K562 (cell line): ENCODE measurements around the gene MBD4. TPM values are rescaled to one million over a fixed set of nuclear protein-coding genes. Genes with fewer than 3 reads are reported as not detected.

Experiments used
- ARID3B ChIP-seq: fragments of 250-450 bp; sonication (Bioruptor Pico); IDR thresholded peaks from 2 replicates; pipeline ENCODE4 v1.4.0; 2020; ENCODE audit warnings: borderline replicate concordance
- BRD9 ChIP-seq: fragments of 450-650 bp; IDR thresholded peaks from 2 replicates; pipeline ENCODE4 v1.6.1; 2018; ENCODE audit warnings: low read depth; ENCODE audit not compliant: partially characterized antibody
- CBX8 ChIP-seq: fragments of 200-600 bp; sonication (generic); IDR thresholded peaks from 2 replicates; pipeline ENCODE4 v1.6.1; 2012; ENCODE audit warnings: borderline replicate concordance, mixed run types, low read depth, mild to moderate bottlenecking, moderate library complexity, mixed read lengths, low read length, control low read depth, inconsistent platforms; ENCODE audit not compliant: poor library complexity, severe bottlenecking; ENCODE audit errors: extremely low read depth
- CC2D1A ChIP-seq: fragments of 450-650 bp; IDR thresholded peaks from 2 replicates; pipeline ENCODE4 v1.6.1; 2017; ENCODE audit warnings: mild to moderate bottlenecking
- DMBX1 ChIP-seq: fragments of 250-450 bp; sonication (Bioruptor Pico); IDR thresholded peaks from 2 replicates; pipeline ENCODE4 v1.8.0; 2022; ENCODE audit warnings: inconsistent platforms, mild to moderate bottlenecking, moderate library complexity, borderline replicate concordance
- ELK1 ChIP-seq: sonication (generic); formaldehyde crosslinking; IDR thresholded peaks from 2 replicates; pipeline ENCODE4 v1.8.1; 2022; ENCODE audit warnings: missing genetic modification reagents
- GABPA ChIP-seq: fragments of 200-800 bp; sonication (Bioruptor generic); conservative IDR thresholded peaks from 2 replicates; pipeline ENCODE4 v1.6.1; 2016; ENCODE audit warnings: low read depth, missing genetic modification characterization, missing compliant biosample characterization
- GTF2A2 ChIP-seq: IDR thresholded peaks from 2 replicates; pipeline ENCODE4 v1.6.1; 2016; ENCODE audit warnings: mild to moderate bottlenecking, missing genetic modification characterization, missing compliant biosample characterization
- HDAC2 ChIP-seq: fragments of 450-650 bp; IDR thresholded peaks from 2 replicates; pipeline ENCODE4 v1.6.1; 2016; ENCODE audit warnings: mild to moderate bottlenecking
- HNRNPH1 ChIP-seq: fragments of 200-400 bp; formaldehyde crosslinking; optimal IDR thresholded peaks from 2 replicates; pipeline ENCODE3; 2017; ENCODE audit warnings: low read depth, mild to moderate bottlenecking, low read length, moderate library complexity
- HOXB6 ChIP-seq: fragments of 250-450 bp; sonication (Bioruptor Pico); IDR thresholded peaks from 2 replicates; pipeline ENCODE4 v1.5.1; 2022; ENCODE audit warnings: mild to moderate bottlenecking, borderline replicate concordance
- KLF16 ChIP-seq: IDR thresholded peaks from 2 replicates; pipeline ENCODE4 v1.6.1; 2016; ENCODE audit warnings: antibody characterized with exemption
- LEF1 ChIP-seq: fragments of 450-650 bp; IDR thresholded peaks from 2 replicates; pipeline ENCODE4 v1.6.1; 2016; ENCODE audit warnings: mild to moderate bottlenecking
- MAFF ChIP-seq: IDR thresholded peaks from 2 replicates; pipeline ENCODE4 v1.6.1; 2012; ENCODE audit warnings: low read length, improper control_type of control experiment
- MCM5 ChIP-seq: fragments of 450-650 bp; IDR thresholded peaks from 2 replicates; pipeline ENCODE4 v1.6.1; 2016; ENCODE audit warnings: low read depth
- MTA3 ChIP-seq: fragments of 450-650 bp; formaldehyde crosslinking; IDR thresholded peaks from 2 replicates; pipeline ENCODE4 v1.6.1; 2017; ENCODE audit warnings: mild to moderate bottlenecking, borderline replicate concordance
- PCBP1 ChIP-seq: fragments of 200-400 bp; formaldehyde crosslinking; IDR thresholded peaks from 2 replicates; pipeline ENCODE4 v1.6.1; 2018; ENCODE audit warnings: mild to moderate bottlenecking, low read depth, low read length; ENCODE audit not compliant: poor library complexity, severe bottlenecking
- PPARD ChIP-seq: fragments of 250-450 bp; sonication (Bioruptor Pico); IDR thresholded peaks from 2 replicates; pipeline ENCODE4 v1.8.0; 2022; ENCODE audit warnings: inconsistent platforms, mild to moderate bottlenecking, moderate library complexity
- SMARCA4 ChIP-seq: fragments of 450-650 bp; IDR thresholded peaks from 2 replicates; pipeline ENCODE4 v1.6.1; 2016
- SMC3 ChIP-seq: conservative IDR thresholded peaks from 2 replicates; pipeline ENCODE4 v1.6.1; 2011; ENCODE audit warnings: low read depth, low read length, improper control_type of control experiment; ENCODE audit not compliant: insufficient read depth
- SNRNP70 ChIP-seq: fragments of 200-400 bp; formaldehyde crosslinking; optimal IDR thresholded peaks from 2 replicates; pipeline ENCODE3; 2017; ENCODE audit warnings: low read depth, low read length
- U2AF1 ChIP-seq: fragments of 200-400 bp; formaldehyde crosslinking; optimal IDR thresholded peaks from 2 replicates; pipeline ENCODE3; 2017; ENCODE audit warnings: mild to moderate bottlenecking, low read depth, low read length, moderate library complexity
- ZC3H11A ChIP-seq: IDR thresholded peaks from 2 replicates; pipeline ENCODE4 v1.6.1; 2012; ENCODE audit warnings: low read depth, low read length, improper control_type of control experiment
- ZFP30 ChIP-seq: fragments of 250-450 bp; sonication (Bioruptor Pico); IDR thresholded peaks from 2 replicates; pipeline ENCODE4 v1.8.0; 2022; ENCODE audit warnings: moderate library complexity, mild to moderate bottlenecking, inconsistent platforms, borderline replicate concordance
- ZNF197 ChIP-seq: fragments of 200-800 bp; sonication (Bioruptor generic); IDR thresholded peaks from 2 replicates; pipeline ENCODE4 v1.6.1; 2016; ENCODE audit warnings: low read depth, missing genetic modification characterization, missing compliant biosample characterization
- ZNF280B ChIP-seq: fragments of 250-450 bp; sonication (Bioruptor Pico); IDR thresholded peaks from 2 replicates; pipeline ENCODE4 v1.5.1; 2021; ENCODE audit warnings: mild to moderate bottlenecking
- ZNF384 ChIP-seq: IDR thresholded peaks from 2 replicates; pipeline ENCODE4 v1.6.1; 2012; ENCODE audit warnings: low read depth, low read length, improper control_type of control experiment
- polyA plus RNA-seq, 8 experiments: library from polyadenylated mRNA; depleted of rRNA in 4 of 8; stranded (reverse) in 5 of 8; unstranded in 3 of 8; fragments of >200 nt; fragmentation: Nextera tagmentation in 2 of 8; fragmentation: Illumina TruSeq in 1 of 8; extraction: Ambion mirVana in 2 of 8; extraction: Trizol in 1 of 8; gene quantifications; 2 replicates each; pipeline versions ENCODE4 v1.2.1 to v1.2.3, GENCODE V29; 2011 to 2014; ENCODE audit warnings: inconsistent platforms in 1 of 8, missing spikeins in 1 of 8
- total RNA-seq, 7 experiments: library from RNA; depleted of rRNA in 6 of 7; stranded (reverse); fragments of >200 nt in 6 of 7; fragmentation: Illumina TruSeq in 2 of 7; extraction: Trizol in 2 of 7; gene quantifications; 2 replicates each; pipeline versions ENCODE4 v1.2.1 to v1.2.3, GENCODE V29; 2011 to 2021; ENCODE audit warnings: low replicate concordance in 1 of 7

The MBD4 gene
- total and polyA plus RNA-seq, 9 of the 15 experiments (the other 6 are each of a cell fraction or from before 2014, with no cell fraction given), result 13.3 to 63.9 (median 39.0) TPM

DNA sequence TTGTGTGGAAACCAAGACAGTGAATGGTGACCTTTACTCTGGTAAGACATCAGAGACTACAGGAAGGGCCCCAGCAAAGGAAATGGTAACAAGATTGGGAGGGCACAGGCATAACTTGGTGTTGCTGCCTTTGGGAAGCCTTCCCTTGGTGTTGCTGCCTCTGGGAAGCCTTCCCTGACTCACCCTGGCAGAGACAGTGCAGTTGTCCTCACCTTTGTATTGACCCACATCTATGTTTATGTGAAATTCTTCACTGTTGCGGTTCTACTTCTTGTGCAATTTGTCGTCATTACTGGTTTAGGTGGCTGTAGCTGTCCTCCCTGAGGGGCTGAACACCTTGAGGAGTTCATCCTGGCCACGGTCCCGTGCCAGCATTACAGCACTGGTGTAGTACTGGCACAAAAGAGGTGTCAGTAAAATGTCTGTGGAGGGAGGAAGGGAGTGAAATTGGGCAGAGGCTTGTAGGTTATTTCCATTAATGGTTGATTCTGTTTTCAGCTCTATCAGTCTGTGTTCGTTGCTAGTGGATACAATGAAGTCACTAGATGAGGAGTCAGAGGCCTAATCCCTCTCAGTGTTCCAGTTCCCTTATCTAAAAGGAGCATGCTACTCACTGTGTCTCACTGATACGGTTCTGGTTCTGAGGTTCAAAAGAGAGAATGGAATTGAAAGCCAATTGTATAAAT lies 21.9 kb upstream of the MBD4 start (continued):
- no peak for TF ChIP-seq ZNF384
- no peak; the same call in 1 of the 2 replicates for TF ChIP-seq ZNF197 (CRISPR knock-in tag)
- TF ChIP-seq CC2D1A, result peak; percentile 86; the same call in 1 of the 2 replicates
- TF ChIP-seq ARID3B (CRISPR knock-in tag), result no peak
- TF ChIP-seq HOXB6 (CRISPR knock-in tag), result no peak
- peak; percentile 91 for TF ChIP-seq KLF16
- no peak for TF ChIP-seq GABPA
- 0 out of 2 replicates have a peak, but pooled peaks have one; percentile 26 for TF ChIP-seq HDAC2
- no peak for TF ChIP-seq BRD9
- TF ChIP-seq PCBP1, result no peak
- TF ChIP-seq ELK1 (CRISPR knock-in tag), result no peak
- no peak for TF ChIP-seq MCM5
- no peak for TF ChIP-seq SNRNP70
- TF ChIP-seq ZNF280B (CRISPR knock-in tag), result no peak
- TF ChIP-seq HNRNPH1, result no peak
- no peak; the same call in 1 of the 2 replicates for TF ChIP-seq MTA3
- TF ChIP-seq GTF2A2 (tag), result no peak
- no peak for TF ChIP-seq MAFF
- peak; percentile 98 for TF ChIP-seq SMARCA4
- no peak for TF ChIP-seq PPARD (CRISPR knock-in tag)
- no peak for TF ChIP-seq ZFP30 (CRISPR knock-in tag)
- TF ChIP-seq LEF1, result peak; percentile 93
- TF ChIP-seq ZC3H11A, result no peak
- no peak for TF ChIP-seq DMBX1 (CRISPR knock-in tag)
- no peak for TF ChIP-seq CBX8
- TF ChIP-seq SMC3, result no peak
- TF ChIP-seq U2AF1, result no peak
